Smooth muscle cell (in vitro differentiated cells): Measurements from ENCODE around the gene CRTC3. TPM values are rescaled to one million over a fixed set of nuclear protein-coding genes. Genes with fewer than 3 reads are reported as not detected.

Source experiments
- DNase-seq: peaks from one replicate; lab custom pipeline; 2025; ENCODE audit not compliant: unreplicated experiment; lab: John Stamatoyannopoulos, UW
- H2AFZ ChIP-seq: fragments of 200-600 bp; sonication (generic); 2 replicates; pipeline ENCODE4 v1.6.0; 2016; ENCODE audit warnings: antibody characterized with exemption, low read depth, mild to moderate bottlenecking
- H3F3A ChIP-seq: fragments of 200-600 bp; sonication (generic); 2 replicates; pipeline ENCODE4 v1.6.0; 2017; ENCODE audit warnings: antibody characterized with exemption, low read depth
- H3K27ac ChIP-seq: fragments of 200-600 bp; sonication (generic); 2 replicates; pipeline ENCODE4 v1.5.1; 2016; ENCODE audit warnings: low read depth, mild to moderate bottlenecking
- H3K27me3 ChIP-seq: fragments of 200-600 bp; sonication (generic); 2 replicates; pipeline ENCODE4 v1.6.1; 2016; ENCODE audit warnings: low read depth, mild to moderate bottlenecking
- H3K36me3 ChIP-seq: fragments of 200-600 bp; sonication (generic); 2 replicates; pipeline ENCODE4 v1.5.1; 2016; ENCODE audit warnings: low read depth
- H3K4me1 ChIP-seq: fragments of 200-600 bp; sonication (generic); 2 replicates; pipeline ENCODE4 v1.5.1; 2016; ENCODE audit warnings: low read depth
- H3K4me2 ChIP-seq: fragments of 200-600 bp; sonication (generic); 2 replicates; pipeline ENCODE4 v1.6.0; 2016; ENCODE audit warnings: mild to moderate bottlenecking
- H3K4me3 ChIP-seq: fragments of 200-600 bp; sonication (generic); 2 replicates; pipeline ENCODE4 v1.5.1; 2016; ENCODE audit warnings: mild to moderate bottlenecking
- H3K79me2 ChIP-seq: fragments of 200-600 bp; sonication (generic); 2 replicates; pipeline ENCODE4 v1.6.0; 2016; ENCODE audit warnings: low read depth, mild to moderate bottlenecking
- H3K9ac ChIP-seq: fragments of 200-600 bp; sonication (generic); 2 replicates; pipeline ENCODE4 v1.6.0; 2016; ENCODE audit warnings: low read depth
- H3K9me3 ChIP-seq: fragments of 200-600 bp; sonication (generic); replicated peaks from 2 replicates; pipeline ENCODE4 v1.5.1; 2016; ENCODE audit warnings: low read depth
- H4K20me1 ChIP-seq: fragments of 200-600 bp; sonication (generic); 2 replicates; pipeline ENCODE4 v1.6.0; 2016; ENCODE audit warnings: low read depth
- CTCF ChIP-seq: fragments of 200-600 bp; sonication (generic); IDR thresholded peaks from 2 replicates; pipeline ENCODE4 v1.5.1; 2017; ENCODE audit warnings: borderline replicate concordance, mild to moderate bottlenecking, antibody characterized with exemption; ENCODE audit not compliant: insufficient read depth, poor library complexity, severe bottlenecking
- WGBS: methylation state at CpG from one replicate; pipeline ENCODE4 v1.1.7; 2016; ENCODE audit warnings: low lambda C conversion rate; 5-methylcytosine and 5-hydroxymethylcytosine counted together
- polyA plus RNA-seq: library from polyadenylated mRNA; unstranded; fragments of >200 nt; fragmentation: Nextera tagmentation; extraction: Ambion mirVana; gene quantifications from 2 replicates; pipeline ENCODE4 v1.2.1, GENCODE V29; 2016
- total RNA-seq: library from RNA; depleted of rRNA; stranded (reverse); fragments of >200 nt; gene quantifications from 2 replicates; pipeline ENCODE4 v1.2.3, GENCODE V29; 2014

Gene CRTC3
- total and polyA plus RNA-seq, 2 experiments from 2014 or later = 12.2 to 12.5 TPM

- no peak overlapping the region for H3K4me3 ChIP-seq
- H3F3A ChIP-seq = no peaks in the 10 kb centered on the region
- no peaks in the 10 kb centered on the region for H3K9me3 ChIP-seq
- no peak for DNase-seq
- H4K20me1 ChIP-seq = peaks cover 48% of the 10 kb centered on the region
- no peak overlapping the region for H2AFZ ChIP-seq
- no peak overlapping the region for H3K4me2 ChIP-seq
- H3K9ac ChIP-seq = no peak overlapping the region
- H3K79me2 ChIP-seq = peaks cover 27% of the 10 kb centered on the region
- no peak overlapping the region for H3K27ac ChIP-seq
- H3K4me1 ChIP-seq = no peaks in the 10 kb centered on the region
- no peaks in the 10 kb centered on the region for H3K27me3 ChIP-seq
- TF ChIP-seq CTCF = no peak
- WGBS = 99% methylated on average over 3 of the region's 3 CpGs
- no peaks in the 10 kb centered on the region for H3K36me3 ChIP-seq
These were observed 43.2 kb downstream of the CRTC3 start for GRCh38 chr15:90572893-90573292.

DNA sequence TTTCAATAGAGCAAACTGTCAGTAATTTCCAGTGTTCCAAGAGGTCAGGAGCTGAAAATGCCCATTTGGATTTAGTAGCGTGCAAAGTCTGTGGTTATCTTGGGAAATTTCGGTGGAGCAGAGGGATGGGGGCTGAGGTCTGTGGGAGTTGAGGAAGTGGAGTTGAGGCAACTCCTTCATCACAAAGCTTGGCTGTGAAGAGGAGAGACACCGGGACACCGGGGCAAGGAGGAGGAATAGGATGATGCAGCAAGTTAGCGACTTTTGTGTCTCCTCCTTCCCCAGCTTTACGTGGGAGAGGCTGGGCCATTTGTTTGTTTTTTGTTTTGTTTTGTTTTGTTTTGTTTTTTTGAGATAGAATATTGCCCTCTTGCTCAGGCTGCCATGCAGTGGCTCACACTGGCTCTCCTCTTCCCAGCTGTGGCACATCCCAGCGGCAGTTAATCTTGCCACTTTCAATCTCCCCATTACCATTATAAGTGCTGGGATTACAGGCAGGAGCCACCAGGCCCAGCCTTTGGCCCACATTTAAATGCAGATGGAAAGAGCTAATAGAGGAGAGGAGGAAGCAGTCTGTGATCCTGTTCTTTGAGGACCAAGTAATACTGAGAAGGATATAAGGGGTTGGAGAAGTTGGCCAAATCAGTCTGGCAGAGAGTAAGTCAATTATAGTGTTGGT is 47.1 kb downstream of the CRTC3 start:
- no peak for TF ChIP-seq CTCF
- H3K4me2 ChIP-seq = no peak overlapping the region
- H3K27me3 ChIP-seq = no peaks in the 10 kb centered on the region
- H3F3A ChIP-seq = no peaks in the 10 kb centered on the region
- H3K4me1 ChIP-seq = no peaks in the 10 kb centered on the region
- no peak for DNase-seq
- H3K27ac ChIP-seq = no peak overlapping the region
- H3K79me2 ChIP-seq = peaks cover 34% of the 10 kb centered on the region
- H3K36me3 ChIP-seq = no peaks in the 10 kb centered on the region
- H3K9me3 ChIP-seq = no peaks in the 10 kb centered on the region
- no peak overlapping the region for H2AFZ ChIP-seq
- no peak overlapping the region for H3K9ac ChIP-seq
- no peak overlapping the region for H3K4me3 ChIP-seq
- WGBS = 83% methylated on average over 7 of the region's 7 CpGs
- peaks cover 65% of the 10 kb centered on the region for H4K20me1 ChIP-seq

GRCh38 chr15:90579213-90579612 is 49.5 kb downstream of the CRTC3 start:
- Histone ChIP-seq H3K4me3 (no peak overlapping the region), H3K4me1 (peaks cover 10% of the 10 kb centered on the region), H3K9me3 (no peaks in the 10 kb centered on the region), H3K4me2 (no peak overlapping the region), H2AFZ (no peak overlapping the region), H3F3A (no peaks in the 10 kb centered on the region), H4K20me1 (peaks cover 80% of the 10 kb centered on the region), H3K36me3 (no peaks in the 10 kb centered on the region), H3K9ac (no peak overlapping the region), H3K27me3 (no peaks in the 10 kb centered on the region), H3K27ac (no peak overlapping the region), H3K79me2 (peaks cover 23% of the 10 kb centered on the region)
- no peak for TF ChIP-seq CTCF
- DNase-seq = no peak
- WGBS = 89% methylated on average over 3 of the region's 3 CpGs

DNA sequence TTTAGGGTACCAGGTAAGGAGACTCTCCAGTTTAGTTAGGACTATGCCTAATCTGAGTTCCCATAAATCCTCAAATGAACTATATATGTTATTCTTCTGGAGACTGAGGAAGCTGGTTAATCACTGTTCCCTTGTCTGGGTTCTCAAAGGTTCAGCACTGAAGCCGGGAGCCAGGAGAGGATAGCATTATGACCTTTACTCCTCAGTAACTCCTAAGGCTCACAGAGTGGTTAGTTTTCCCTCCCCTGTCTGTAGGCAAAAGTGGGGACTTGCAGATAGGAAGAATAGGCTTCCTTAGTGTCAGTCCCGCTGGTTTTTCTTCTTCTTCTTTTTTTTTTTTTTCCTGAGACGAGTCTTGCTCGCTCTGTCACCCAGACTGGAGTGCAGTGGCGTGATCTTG is 50.4 kb downstream of the CRTC3 start:
- Histone ChIP-seq H3K4me1 (peaks cover 10% of the 10 kb centered on the region), H3K79me2 (peaks cover 22% of the 10 kb centered on the region), H3K4me2 (no peak overlapping the region), H4K20me1 (peaks cover 79% of the 10 kb centered on the region), H3K36me3 (no peaks in the 10 kb centered on the region), H3F3A (no peaks in the 10 kb centered on the region), H3K27me3 (no peaks in the 10 kb centered on the region), H3K27ac (no peak overlapping the region), H3K4me3 (no peak overlapping the region), H3K9ac (no peak overlapping the region), H2AFZ (no peak overlapping the region), H3K9me3 (no peaks in the 10 kb centered on the region)
- WGBS = 66% methylated on average over 5 of the region's 5 CpGs
- no peak for DNase-seq
- no peak for TF ChIP-seq CTCF
